HG03354 (cell line): Measurements from ENCODE around the gene DMD.
"Not testable (repeated sequence)": the region's sequence is repeated elsewhere in the genome, so short reads cannot be mapped to it uniquely, and the experiment has no call there.

Experiments
- ATAC-seq: cut with Tn5 transposase; IDR thresholded peaks from one replicate; pipeline ENCODE4 v1.9.1; 2021; ENCODE audit warnings: mild to moderate bottlenecking; ENCODE audit not compliant: unreplicated experiment, poor library complexity, severe bottlenecking

The DMD gene

GRCh38 chrX:32532262-32532661, 679.1 kb downstream of the DMD start:
- no peak for ATAC-seq

GRCh38 chrX:32530802-32531403, 680.4 kb downstream of the DMD start:
- peak; percentile 74 for ATAC-seq

GRCh38 chrX:32528451-32528850, 682.9 kb downstream of the DMD start:
- not testable (repeated sequence) for ATAC-seq

- ATAC-seq = no peak
These were observed 686.1 kb downstream of the DMD start for GRCh38 chrX:32525234-32525633.

GRCh38 chrX:32524385-32524784, 687.0 kb downstream of the DMD start:
- no peak for ATAC-seq

GRCh38 chrX:32520789-32521188, 690.6 kb downstream of the DMD start:
- ATAC-seq = no peak

- peak; percentile 81 for ATAC-seq
These were observed 696.4 kb downstream of the DMD start for GRCh38 chrX:32514986-32515385.

- no peak for ATAC-seq
These were observed 709.7 kb downstream of the DMD start for GRCh38 chrX:32501606-32502005.

- no peak for ATAC-seq
These were observed 714.7 kb downstream of the DMD start for GRCh38 chrX:32496671-32497070.

- ATAC-seq = no peak
These were observed 715.5 kb downstream of the DMD start for GRCh38 chrX:32495855-32496254.

GRCh38 chrX:32489125-32489524, 722.2 kb downstream of the DMD start:
- no peak for ATAC-seq

GRCh38 chrX:32483534-32484136, 727.7 kb downstream of the DMD start:
- no peak for ATAC-seq

- ATAC-seq = no peak
These were observed 731.3 kb downstream of the DMD start for GRCh38 chrX:32480019-32480418.

- ATAC-seq = no peak
These were observed 739.0 kb downstream of the DMD start for GRCh38 chrX:32472364-32472763.

GRCh38 chrX:32455704-32456103, 755.6 kb downstream of the DMD start:
- ATAC-seq = peak; percentile 44

- ATAC-seq = no peak
These were observed 759.2 kb downstream of the DMD start for GRCh38 chrX:32451954-32452695.

GRCh38 chrX:32448945-32449344, 762.4 kb downstream of the DMD start:
- peak; percentile 58 for ATAC-seq

- peak; percentile 99 for ATAC-seq
These were observed 763.0 kb downstream of the DMD start for GRCh38 chrX:32448320-32448719.

- ATAC-seq = no peak
These were observed 763.7 kb downstream of the DMD start for GRCh38 chrX:32447640-32448039.

- ATAC-seq = no peak
These were observed 767.5 kb downstream of the DMD start for GRCh38 chrX:32443841-32444240.

GRCh38 chrX:32421266-32421665, 790.1 kb downstream of the DMD start:
- ATAC-seq = no peak
